HFF-Myc (cell line): Measurements from ENCODE around the gene AP4E1.

Experiments used
- DNase-seq: peaks from one replicate; pipeline ENCODE4 v3.0.0-alpha.2; 2011; ENCODE audit warnings: low read depth; ENCODE audit errors: extremely low read depth
- H3K4me3 ChIP-seq: replicated peaks from 2 replicates; pipeline ENCODE4 v1.5.1; 2011; ENCODE audit warnings: low read depth, mild to moderate bottlenecking, control low read depth, low read length
- CTCF ChIP-seq: IDR thresholded peaks from 2 replicates; pipeline ENCODE4 v1.5.1; 2012; ENCODE audit warnings: mild to moderate bottlenecking, low read depth, low read length, control low read depth; ENCODE audit errors: missing control alignments

AP4E1 gene

DNA sequence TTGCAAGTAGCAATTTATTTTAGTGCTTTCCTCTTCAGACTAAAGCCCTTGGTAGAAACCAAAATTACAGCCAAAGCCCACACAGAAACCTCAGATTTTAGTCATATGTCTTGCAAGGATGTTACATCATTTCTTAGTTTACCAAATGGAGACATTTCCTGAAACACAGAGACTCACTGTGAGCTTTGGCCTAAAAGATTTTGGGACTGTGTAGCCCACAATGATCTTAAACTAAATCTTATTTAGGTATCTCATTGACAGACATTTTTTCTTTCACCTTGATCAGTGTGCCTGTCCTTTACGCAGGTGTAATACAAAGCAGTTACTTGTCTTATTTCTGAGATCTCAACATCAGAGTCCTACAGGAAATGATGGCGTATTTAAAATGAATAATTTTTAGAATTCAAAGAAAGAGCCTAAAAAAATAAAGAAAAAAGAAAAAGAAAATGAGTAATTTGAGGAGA, 27.8 kb upstream of the AP4E1 start:
- H3K4me3 ChIP-seq: no peak overlapping the region
- no peak for DNase-seq
- no peak for TF ChIP-seq CTCF

- no peak for DNase-seq
- no peak overlapping the region for H3K4me3 ChIP-seq
- no peak for TF ChIP-seq CTCF
These were observed 27.1 kb upstream of the AP4E1 start for GRCh38 chr15:50881121-50882048.

- no peak for DNase-seq
- TF ChIP-seq CTCF: no peak
- no peak overlapping the region for H3K4me3 ChIP-seq
These were observed 24.6 kb upstream of the AP4E1 start for GRCh38 chr15:50883903-50884302.

- H3K4me3 ChIP-seq: no peak overlapping the region
- DNase-seq: no peak
- no peak for TF ChIP-seq CTCF
These were observed 23.9 kb upstream of the AP4E1 start for GRCh38 chr15:50884540-50884939.

GRCh38 chr15:50886139-50886467, 22.4 kb upstream of the AP4E1 start:
- TF ChIP-seq CTCF: no peak
- no peak for DNase-seq

DNA sequence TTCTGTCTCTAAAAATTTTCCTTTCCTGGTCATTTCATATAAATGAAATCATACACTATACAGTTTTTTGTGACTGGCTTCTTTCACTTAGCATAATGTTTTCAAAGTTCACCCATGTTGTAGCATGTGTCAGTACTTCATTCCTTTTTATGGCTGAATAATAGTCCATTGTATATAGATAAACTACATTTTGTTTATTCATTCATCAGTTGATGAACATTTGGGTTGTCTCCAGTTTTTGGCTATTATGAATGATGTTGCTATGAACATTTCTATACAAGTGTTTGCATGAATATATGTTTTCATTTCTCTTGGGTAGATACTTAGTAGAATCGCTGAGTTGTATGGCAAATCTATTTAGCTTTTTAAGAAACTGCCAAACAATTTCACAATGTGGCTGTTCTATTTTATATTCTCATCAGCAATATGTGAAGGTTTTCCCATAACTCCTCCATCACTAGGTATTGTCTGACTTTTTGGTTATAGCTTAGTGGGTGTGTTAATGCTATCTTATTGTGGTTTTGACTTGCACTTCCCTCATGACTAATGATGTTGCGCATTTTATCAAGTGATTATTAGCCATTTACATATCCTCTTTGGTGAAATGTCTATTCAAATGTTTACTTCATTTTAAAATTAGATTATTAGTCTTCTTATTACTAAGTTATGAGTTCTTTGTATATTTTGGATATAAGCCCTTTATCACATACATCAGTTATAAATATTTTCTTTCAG, 21.7 kb upstream of the AP4E1 start:
- H3K4me3 ChIP-seq: no peak overlapping the region
- no peak for TF ChIP-seq CTCF
- DNase-seq: no peak

More at GRCh38 chr15:50886139-50886467, 22.4 kb upstream of the AP4E1 start:
- H3K4me3 ChIP-seq: no peak overlapping the region
